DMS79 treated with DMSO at 0.1 percent for 48 hours (cell line): Measurements from ENCODE around the gene FMN1.

Experiments used
- DNase-seq: peaks from one replicate; lab custom pipeline; 2025; lab: John Stamatoyannopoulos, UW

FMN1 gene

DNA sequence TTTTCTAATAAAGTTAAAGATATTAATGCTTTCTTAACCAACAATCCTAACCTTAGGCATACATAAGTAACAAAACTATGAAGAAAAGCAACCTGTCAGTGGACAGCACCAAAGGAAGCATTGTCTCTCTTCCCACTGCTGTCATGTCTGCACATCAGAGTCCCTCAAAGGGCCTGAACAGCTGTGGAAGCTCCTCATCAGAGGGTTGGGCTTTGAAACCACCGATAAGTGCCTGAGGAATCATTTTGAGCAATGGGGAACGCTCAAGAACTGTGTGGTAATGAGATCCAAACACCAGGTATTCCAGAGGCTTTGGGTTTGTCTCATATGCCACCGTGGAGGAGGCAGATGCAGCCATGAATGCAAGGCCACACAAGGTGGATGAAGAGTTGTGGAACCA is 182.5 kb downstream of the FMN1 start:
- no peak for DNase-seq

DNA sequence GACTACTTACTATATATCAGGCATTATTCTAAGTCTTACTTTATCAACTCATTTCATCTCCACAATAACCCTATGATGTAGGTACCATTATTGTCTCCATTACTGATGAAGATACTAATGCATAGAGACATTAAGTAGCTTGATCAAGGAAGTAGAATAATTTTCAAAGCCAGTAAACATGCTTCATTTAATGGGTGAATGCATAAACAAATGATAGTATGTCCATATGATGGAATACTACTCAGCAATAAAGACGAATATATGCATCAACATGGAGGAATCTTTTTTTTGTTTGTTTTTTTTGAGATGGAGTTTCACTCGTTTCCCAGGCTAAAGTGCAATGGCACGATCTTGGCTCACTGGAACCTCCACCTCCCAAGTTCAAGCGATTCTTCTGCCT is 184.9 kb downstream of the FMN1 start:
- DNase-seq, result no peak

DNA sequence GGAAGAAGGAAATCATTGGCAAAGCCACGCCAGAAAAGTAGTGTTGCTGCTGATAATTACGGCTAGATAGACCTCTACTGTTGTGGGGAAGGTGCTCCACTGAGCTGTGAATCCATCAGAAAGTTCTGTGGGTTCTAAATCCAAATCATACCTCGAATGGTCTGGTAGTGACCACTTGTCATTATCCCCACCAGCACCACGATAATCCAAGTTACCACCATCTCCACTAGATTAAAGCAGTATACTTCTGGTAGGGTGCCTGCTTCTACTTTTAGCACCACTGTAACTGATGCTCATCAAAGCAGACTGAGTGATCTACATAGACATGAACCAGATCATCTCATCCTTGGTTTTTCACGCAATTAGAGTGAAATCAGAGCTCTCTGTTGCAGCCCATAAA is 185.5 kb downstream of the FMN1 start:
- DNase-seq, result no peak

DNA sequence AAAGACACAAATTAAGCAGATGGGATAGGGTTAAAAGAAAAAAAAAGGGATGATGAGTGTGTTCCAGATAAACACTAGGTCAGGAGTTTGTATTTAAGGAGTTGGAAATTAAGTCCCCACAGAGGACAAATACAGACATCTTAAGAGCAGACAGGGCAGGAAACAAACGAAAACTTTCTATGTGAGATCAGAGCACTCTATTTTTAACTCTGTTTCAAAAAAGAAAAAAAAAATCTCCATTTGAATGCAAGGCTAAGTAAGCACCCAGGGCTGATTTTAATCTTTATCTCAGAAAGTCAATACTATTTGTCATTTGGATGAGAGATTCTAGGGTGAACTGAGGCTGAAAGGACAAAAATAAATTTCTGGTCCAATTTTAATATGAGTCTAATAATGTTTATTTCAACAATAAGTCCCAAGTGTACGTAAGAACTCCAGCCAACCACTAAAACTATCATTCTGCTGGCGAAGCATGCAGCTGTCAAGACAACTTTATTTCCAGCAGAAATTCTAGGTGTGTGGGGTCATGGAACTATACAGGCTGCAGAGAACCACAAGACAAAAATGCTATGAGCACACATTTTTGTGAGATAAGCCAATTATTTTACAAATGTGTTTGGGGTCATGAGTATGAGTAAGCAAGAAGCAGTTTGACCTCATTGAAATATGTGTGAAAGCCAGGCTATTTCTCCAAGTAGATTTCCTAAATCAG is 186.1 kb downstream of the FMN1 start:
- no peak for DNase-seq

DNA sequence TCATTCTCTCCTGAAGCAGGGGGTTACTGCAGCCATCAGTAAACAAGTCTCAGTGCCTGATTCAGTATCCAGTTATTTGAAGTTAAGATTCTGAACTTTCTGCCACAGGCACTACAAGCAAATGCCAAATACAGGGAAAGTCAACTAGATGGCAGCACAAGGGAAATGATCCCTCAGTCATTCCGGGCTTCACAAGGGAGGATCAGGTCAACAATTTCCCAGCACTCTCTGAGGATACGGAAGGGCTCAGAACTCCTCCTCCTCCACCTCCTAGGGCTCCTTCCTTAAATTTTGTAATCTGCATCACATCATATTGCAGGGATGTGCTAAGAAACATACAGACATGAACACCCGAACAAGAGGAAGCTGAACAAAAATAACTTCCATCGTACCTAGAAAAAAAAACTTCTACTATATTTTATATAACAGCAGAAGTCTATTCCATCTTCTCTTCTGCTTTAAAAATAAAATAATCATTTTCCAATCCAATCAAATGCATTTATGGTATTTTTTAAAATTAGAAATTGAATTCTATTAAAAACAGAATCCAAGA is 187.1 kb downstream of the FMN1 start:
- DNase-seq, result no peak

DNA sequence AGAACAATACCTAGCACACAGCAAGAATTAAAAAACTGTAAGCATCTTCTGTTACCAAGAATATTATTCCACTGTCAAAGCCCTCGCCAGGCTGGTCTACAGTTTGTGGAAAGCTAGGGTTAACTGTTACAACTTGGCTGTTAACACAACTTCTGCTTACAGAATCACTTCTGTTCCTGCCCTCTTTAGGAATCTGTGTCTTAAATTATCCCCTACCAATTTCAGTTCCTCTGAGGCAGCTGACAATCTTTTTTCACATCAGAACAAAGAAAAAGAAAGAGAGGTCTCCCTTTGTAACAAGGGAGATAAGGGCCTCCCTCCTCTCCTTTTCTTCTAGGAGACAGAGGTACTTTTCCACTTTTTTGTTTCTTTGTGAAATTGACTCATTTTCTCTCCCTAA is 188.9 kb downstream of the FMN1 start:
- DNase-seq, result no peak

DNA sequence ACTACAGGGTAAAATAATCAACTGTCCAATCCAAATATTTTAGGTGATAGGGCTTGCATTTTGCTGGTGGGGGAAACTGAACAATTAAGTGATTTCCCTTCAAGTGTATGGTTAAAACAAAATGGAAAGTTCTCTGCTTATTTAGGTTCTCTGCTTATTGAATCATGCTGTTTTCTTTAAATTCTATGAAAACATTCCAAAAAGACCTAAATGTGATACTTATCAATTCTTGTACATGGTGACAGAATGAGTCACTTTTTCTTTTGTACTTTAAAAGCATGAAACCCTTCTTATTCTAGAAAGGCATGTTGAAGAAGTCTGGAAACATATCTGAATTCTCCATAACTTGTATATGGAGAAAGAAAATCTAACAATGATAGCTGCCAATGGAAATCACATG is 192.6 kb downstream of the FMN1 start:
- no peak for DNase-seq

DNA sequence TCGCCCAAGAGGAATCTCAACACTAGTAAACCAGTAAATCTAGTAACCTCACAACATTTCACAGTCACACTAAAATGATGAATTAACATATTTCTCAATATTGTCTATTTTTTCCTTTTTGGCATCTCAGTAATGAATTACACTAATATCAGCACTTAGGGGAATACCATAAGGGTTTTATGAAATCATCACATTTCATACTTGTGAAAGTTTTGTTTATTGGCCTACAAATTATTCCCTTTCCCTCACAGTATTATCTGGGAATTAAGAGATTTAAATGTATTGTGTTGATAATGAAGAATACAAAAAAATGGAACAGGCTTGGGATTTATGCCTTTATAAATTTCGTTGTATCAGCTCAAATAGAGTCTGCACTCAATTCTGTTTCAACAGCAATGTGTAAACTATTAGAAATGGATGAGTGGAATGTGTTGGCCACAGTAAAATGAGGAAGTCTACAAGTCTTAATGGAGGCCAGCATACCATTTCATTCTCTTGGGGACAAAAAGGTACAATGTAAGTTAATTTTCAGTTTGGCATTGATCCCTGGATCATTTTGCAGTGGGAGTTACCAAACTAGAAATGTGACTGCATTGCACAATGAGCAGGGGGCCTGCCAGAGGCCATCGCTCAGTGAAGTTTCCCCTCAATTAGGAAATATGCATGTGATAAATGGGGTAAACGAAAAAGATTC is 195.4 kb downstream of the FMN1 start:
- DNase-seq, result no peak

DNA sequence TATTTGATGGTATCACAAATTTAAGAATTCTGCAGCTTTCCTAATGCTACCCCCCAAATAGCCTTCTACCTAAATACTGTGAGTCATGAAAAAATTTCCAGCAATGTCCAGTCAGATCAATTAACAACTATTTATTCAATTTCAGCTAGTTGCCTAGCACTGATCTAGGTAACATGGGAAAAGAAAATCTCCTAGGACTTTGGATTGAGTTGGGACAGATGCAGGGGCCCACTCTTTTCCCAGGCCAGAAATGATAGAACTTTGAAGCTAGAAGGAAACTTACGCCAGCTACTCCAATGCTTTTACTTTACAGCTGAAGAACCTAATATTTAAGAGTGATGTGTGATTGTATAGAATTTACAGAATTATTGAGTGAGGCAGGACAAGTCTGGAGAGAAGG is 196.3 kb downstream of the FMN1 start:
- no peak for DNase-seq

DNA sequence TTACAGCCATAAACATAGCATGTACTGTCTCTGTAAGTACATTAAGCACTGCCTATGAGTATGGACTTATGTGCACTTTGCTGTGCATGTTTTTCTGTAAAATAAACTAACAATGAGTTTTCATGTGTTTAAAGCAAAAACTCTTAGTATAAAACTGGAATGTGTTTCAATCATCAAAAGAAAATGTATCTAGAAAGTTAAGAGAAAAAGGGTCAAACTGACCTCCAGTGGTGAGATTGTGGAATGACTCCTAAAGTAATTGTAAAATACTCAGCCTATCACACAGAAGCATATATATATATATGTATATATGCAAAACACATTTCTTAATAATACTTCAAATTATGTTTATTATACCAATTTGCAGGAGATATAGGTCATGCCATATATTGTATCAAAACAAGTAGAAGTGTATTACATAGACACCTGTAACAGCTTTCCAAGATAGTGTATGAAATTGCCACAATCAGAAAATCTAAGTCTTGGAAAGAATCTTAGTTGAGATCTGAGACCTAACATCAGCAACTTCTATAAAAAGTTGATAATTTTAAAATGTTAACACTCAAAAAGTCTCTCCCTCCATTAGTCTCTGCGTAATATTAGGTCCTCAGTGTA is 199.6 kb downstream of the FMN1 start:
- peak; percentile 18 for DNase-seq

DNA sequence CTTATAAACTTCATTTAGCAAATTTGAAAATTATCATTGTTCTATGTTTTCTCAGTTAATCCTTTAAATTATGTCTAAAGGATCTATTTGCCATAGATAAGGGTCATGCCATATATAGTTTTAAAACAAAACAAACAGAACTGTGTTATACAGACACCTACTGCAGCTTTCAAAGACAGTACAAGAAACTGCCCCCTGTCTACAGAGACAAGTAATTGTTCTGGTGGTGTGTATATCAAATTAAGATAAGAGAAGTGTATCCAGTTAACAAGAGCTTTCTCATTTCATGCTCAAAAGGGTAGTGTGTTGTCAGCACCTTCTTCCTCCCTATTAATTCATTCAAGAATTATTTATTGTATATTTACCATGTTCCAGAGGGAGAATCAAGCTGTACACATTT is 201.2 kb downstream of the FMN1 start:
- DNase-seq, result peak; percentile 29

DNA sequence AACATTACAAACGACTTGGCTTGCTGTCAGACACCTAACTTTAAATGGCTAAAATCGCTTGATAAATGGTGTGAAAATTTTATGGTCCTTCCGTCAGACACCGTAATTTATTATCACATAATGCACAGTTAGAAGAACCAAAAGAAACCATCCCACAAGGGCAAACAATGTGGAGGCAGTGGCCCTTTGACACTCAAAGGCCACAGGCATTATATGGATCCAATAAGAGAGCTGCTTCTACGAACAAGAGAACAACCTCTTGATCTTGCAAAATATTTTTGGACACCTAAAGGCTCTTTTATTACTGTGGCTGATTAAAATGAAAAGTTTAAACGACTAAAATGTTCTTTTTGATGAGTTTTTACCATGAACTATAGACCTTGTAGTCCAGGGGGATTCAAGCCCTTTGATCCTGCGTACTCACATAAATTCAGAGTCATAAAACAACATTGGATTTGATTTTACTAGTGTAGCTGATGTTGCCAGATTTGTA is 202.8 kb downstream of the FMN1 start:
- DNase-seq, result no peak

DNA sequence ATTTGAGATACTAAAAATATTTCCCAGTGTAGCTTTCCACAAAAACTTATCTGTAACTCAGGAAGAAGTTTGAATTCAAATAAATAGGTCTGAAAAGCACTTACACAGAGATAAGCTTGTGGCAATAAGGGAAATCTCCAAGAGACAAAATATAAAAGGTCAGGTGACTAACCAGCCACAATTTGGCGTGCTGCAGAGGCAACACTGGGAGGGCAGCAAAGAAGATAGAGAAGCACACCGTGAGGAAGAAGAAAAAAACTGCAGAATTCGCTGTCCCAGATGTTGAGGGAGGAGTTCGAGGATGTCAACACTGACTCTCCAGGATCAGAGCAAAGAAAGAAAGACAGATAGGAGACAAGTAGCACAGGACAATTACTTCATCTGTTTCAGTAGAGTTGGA is 204.4 kb downstream of the FMN1 start:
- DNase-seq, result no peak

DNA sequence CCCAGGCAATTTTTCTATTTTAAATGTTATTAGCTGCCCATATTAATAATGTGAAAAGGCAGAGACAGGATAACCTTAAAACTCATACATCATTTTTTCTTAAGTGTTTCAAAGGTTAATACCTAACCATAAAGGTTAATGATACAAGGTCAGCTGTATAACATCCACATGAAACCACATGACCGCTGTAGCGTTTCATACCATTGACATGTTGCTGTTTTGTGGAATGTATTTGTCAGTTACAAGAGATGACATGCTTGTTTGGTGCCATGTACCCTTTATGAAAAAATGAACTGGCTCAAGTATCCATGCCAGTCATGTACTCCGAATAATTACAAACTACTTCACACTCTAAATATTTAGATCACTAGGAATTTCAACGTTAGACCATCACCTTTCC is 207.4 kb downstream of the FMN1 start:
- DNase-seq, result no peak

DNA sequence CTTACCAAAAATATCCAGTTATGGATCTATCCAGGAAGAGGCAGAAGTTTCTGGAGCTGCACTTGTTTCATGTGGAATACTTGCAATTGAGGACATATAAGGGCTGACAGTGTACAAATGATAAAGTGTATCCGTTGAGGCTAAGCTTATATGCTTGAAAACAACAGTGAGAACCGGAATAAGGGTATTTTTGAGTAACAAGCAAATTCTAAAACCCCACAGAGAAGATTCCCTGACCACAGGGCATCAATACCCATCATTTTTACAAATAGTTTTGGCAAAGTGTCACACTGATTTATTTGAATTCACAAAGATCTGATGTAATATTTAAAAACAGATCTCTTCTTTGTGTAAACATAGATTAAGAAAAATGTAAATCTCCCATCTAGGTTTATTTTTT is 208.4 kb downstream of the FMN1 start:
- DNase-seq, result no peak

DNA sequence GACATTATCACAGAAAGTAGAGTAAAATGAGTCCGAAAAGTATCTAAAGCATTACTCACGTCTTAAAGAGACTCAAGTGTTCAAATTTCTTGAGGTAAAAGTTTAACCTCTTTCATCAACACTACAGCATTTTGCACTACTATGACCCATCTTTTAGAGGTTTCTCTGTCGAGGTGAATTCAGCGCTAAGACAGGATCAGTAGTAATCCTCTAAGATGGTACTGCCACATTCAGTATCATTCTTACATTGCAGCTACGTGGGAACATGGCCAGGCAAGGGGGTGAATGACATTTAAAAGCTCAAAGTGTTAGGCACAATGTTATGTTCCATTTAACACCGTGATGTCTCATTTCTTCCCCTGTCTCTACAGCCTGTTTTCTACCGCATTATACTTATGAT is 210.8 kb downstream of the FMN1 start:
- no peak for DNase-seq

DNA sequence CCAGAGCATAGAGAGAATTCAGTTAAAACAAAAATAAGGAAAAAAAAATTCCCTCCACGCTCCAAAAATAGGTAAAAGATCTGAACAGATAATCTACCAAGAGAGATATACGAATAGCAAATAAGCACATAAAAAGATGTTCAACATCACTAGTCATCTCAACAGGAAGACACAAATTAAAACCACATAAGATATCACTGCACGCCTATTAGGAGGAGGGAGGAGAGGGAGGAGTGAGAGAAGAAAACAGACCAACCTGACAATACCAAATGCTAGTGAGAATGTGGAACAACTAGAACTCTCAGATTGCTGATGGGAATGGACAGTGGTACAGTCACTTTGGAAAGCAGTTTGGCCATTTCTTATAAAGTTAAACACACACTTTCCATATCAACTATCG is 212.5 kb downstream of the FMN1 start:
- no peak for DNase-seq

DNA sequence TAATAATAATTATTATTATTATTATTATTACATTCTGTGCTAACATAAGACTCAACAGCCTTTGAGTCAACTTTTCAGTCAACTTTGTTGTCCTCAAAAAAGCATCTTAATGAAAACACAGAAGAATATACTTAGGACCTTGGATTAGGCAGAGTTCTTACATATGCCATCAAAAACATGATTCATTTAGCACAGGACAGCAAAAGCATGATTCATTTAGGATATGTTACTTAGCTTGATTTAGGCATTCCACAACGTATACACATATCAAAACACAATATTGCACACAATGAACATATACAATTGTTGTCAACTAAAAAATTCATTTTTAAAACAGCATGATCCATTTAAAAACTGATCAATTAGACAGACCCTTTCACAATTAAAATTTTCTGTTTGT is 213.0 kb downstream of the FMN1 start:
- no peak for DNase-seq

DNA sequence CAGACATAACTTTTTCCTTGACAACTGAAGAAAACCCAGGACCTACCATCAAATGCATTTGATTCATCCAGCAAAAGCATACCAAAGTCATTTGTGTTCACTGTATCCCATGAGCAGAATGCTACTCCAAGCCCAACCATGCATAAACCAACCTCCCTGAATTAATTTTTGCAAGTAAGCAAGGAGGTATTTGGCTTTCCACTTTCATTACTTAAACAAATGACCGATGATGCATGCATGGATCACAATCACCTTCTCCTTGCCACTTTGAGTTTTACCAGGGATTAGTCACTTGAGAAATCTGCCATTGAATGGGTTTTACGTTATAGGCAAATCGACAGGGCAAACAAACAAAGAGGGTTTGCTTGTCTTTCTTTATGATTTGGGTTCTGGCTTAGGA is 214.8 kb downstream of the FMN1 start:
- DNase-seq, result peak; percentile 79

DNA sequence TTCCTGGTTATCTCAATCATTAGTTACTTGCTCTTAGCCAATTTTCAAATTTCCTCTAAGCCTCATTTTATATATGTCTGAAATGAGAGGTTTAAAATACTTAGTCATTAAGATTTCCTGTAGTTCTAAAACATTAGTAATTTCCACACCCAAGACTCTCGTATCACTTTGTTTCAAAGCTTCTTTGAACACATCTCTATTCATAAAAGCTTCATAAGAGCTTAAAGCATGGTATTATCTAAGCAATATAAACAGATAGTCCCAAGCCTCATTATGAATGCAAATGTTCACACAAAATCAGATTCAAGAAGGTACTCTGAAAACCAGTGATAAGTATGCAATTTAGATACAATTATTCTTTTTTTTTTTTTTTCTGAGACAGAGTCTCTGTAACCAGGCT is 217.0 kb downstream of the FMN1 start:
- no peak for DNase-seq

DNA sequence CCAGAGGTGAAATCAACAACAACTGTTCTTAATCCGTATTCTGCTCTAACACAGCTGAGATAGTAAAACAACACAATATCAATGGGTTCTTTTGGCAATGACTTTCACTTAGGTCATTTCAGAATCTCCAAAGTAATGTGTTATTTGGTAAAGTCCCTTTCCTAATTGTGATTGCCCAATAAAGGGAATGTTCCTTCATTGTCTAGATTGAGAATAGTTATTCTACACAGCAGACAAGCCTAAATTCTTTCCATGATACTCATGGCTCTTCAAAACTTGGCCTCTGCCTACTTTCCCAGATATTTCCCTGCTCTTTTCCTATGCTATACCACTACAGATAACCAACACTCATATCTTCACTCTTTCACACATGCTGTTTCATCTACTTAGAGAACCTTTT is 219.8 kb downstream of the FMN1 start:
- no peak for DNase-seq

DNA sequence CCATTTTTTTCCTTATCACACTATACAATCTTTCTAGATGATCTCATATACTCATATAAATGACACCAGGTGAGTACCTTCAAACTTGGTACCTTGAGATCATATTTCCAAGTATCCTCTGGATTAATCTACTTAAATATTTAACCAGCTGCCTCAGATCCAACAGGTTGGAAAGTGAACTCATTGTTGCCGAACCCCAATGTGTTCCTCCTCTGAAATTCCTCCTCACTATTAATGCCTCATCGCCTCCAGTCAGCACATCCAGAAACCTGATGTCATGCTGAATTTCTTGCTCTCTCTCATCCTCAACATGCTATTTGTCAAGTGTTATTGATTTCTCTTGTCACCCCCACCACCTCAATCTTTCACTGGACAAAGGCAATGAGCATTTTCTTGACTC is 221.8 kb downstream of the FMN1 start:
- no peak for DNase-seq

DNA sequence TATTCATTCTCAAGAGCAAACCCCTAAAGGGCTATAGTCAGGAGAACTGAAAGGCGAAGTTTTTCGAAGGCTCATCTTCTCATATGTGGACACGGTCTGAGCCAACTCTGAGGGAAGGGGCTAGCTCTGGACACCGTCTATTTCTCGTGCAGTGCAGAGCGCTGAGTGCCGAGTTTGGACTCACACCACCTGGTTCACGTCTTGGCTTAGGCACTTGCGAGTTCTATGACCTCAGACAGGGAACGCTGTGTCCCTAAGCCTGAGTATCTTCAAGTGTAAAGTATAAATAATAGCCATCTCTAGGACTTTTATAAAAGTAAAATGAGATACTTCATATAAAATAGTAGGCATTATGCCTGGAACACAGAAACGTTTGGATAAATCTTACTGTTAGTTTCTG is 223.7 kb downstream of the FMN1 start:
- no peak for DNase-seq
